UCSD-AML1 (cell line): ENCODE measurements around the gene PICK1.

ENCODE experiments used
- DNase-seq: peaks from one replicate; lab custom pipeline; 2025; ENCODE audit not compliant: unreplicated experiment; lab: John Stamatoyannopoulos, UW

PICK1 gene

GRCh38 chr22:38046070-38046748 is 11.0 kb upstream of the PICK1 start:
- DNase-seq = no peak

- DNase-seq = no peak
These were observed 7.2 kb upstream of the PICK1 start for GRCh38 chr22:38049812-38050619.

GRCh38 chr22:38050720-38051119 is 6.5 kb upstream of the PICK1 start:
- DNase-seq = no peak

- DNase-seq = no peak
These were observed 5.9 kb upstream of the PICK1 start for GRCh38 chr22:38051261-38051660.

- DNase-seq = peak; percentile 77
These were observed 5.0 kb upstream of the PICK1 start for GRCh38 chr22:38051900-38052862.

- no peak for DNase-seq
These were observed 5.6 kb downstream of the PICK1 start for GRCh38 chr22:38062791-38063190.

- DNase-seq = no peak
These were observed 8.3 kb downstream of the PICK1 start for GRCh38 chr22:38065539-38065938.

GRCh38 chr22:38066381-38067027 is 9.3 kb downstream of the PICK1 start:
- no peak for DNase-seq

- no peak for DNase-seq
These were observed 9.8 kb downstream of the PICK1 start for GRCh38 chr22:38067028-38067415.

- DNase-seq = no peak
These were observed 10.7 kb downstream of the PICK1 start for GRCh38 chr22:38067761-38068360.

- DNase-seq = no peak
These were observed 11.6 kb downstream of the PICK1 start for GRCh38 chr22:38068641-38069371.

- peak; percentile 29 for DNase-seq
These were observed 12.4 kb downstream of the PICK1 start for GRCh38 chr22:38069372-38070249.

GRCh38 chr22:38070250-38070921 is 13.2 kb downstream of the PICK1 start:
- DNase-seq = no peak

- DNase-seq = no peak
These were observed 14.5 kb downstream of the PICK1 start for GRCh38 chr22:38071421-38072321.

- no peak for DNase-seq
These were observed 15.3 kb downstream of the PICK1 start for GRCh38 chr22:38072322-38073149.
